8988T (cell line): Measurements from ENCODE around the gene SMIM8.
A peak's percentile ranks its signal among the peaks of the same experiment; 100 is the strongest.
"Not testable (repeated sequence)": the region's sequence is repeated elsewhere in the genome, so short reads cannot be mapped to it uniquely, and the experiment has no call there.

Experiments used
- DNase-seq: peaks from one replicate; pipeline ENCODE4 v3.0.0; 2011

The SMIM8 gene

GRCh38 chr6:87322304-87323212 lies at the start of gene SMIM8:
TSS of gene SMIM8 (plus strand) at chr6:87322588. CDS start at chr6:87337032, 14,444 bp downstream.
- DNase-seq: peak; percentile 63

GRCh38 chr6:87274660-87275274 lies 47.6 kb upstream of the SMIM8 start:
- DNase-seq: no peak

- DNase-seq: no peak
Observed at GRCh38 chr6:87276624-87277023, 45.8 kb upstream of the SMIM8 start.

- no peak for DNase-seq
Observed at GRCh38 chr6:87277123-87277522, 45.3 kb upstream of the SMIM8 start.

- no peak for DNase-seq
Observed at GRCh38 chr6:87279196-87279595, 43.2 kb upstream of the SMIM8 start.

- DNase-seq: no peak
Observed at GRCh38 chr6:87281426-87281825, 41.0 kb upstream of the SMIM8 start.

GRCh38 chr6:87282743-87283142 lies 39.6 kb upstream of the SMIM8 start:
- no peak for DNase-seq

GRCh38 chr6:87283461-87283860 lies 38.9 kb upstream of the SMIM8 start:
- no peak for DNase-seq

- no peak for DNase-seq
Observed at GRCh38 chr6:87287251-87287650, 35.1 kb upstream of the SMIM8 start.

- DNase-seq: no peak
Observed at GRCh38 chr6:87289571-87289970, 32.8 kb upstream of the SMIM8 start.

- no peak for DNase-seq
Observed at GRCh38 chr6:87291883-87292282, 30.5 kb upstream of the SMIM8 start.

- DNase-seq: no peak
Observed at GRCh38 chr6:87293526-87293925, 28.9 kb upstream of the SMIM8 start.

GRCh38 chr6:87297119-87297518 lies 25.3 kb upstream of the SMIM8 start:
- no peak for DNase-seq

GRCh38 chr6:87301277-87301676 lies 21.1 kb upstream of the SMIM8 start:
- not testable (repeated sequence) for DNase-seq

- no peak for DNase-seq
Observed at GRCh38 chr6:87308970-87309369, 13.4 kb upstream of the SMIM8 start.

GRCh38 chr6:87312860-87313259 lies 9.5 kb upstream of the SMIM8 start:
- no peak for DNase-seq

GRCh38 chr6:87315071-87315470 lies 7.3 kb upstream of the SMIM8 start:
- DNase-seq: no peak

- DNase-seq: no peak
Observed at GRCh38 chr6:87319271-87319987, 3.0 kb upstream of the SMIM8 start.

- DNase-seq: not testable (repeated sequence)
Observed at GRCh38 chr6:87323880-87324279, 1.5 kb downstream of the SMIM8 start.

GRCh38 chr6:87330961-87331360 lies 8.6 kb downstream of the SMIM8 start:
- DNase-seq: no peak

- DNase-seq: no peak
Observed at GRCh38 chr6:87333033-87333432, 10.6 kb downstream of the SMIM8 start.

GRCh38 chr6:87333591-87334181 lies 11.3 kb downstream of the SMIM8 start:
- DNase-seq: no peak

GRCh38 chr6:87334683-87335082 lies 12.3 kb downstream of the SMIM8 start:
- DNase-seq: no peak
